HTR-8/SVneo (cell line): Measurements from ENCODE around the gene PPARGC1A.

Experiments
- DNase-seq: peaks from one replicate; pipeline ENCODE4 v3.0.0; 2011; ENCODE audit warnings: low spot score, mixed read lengths; ENCODE audit not compliant: insufficient read length
- FAIRE-seq: peaks from 2 replicates; lab custom pipeline; 2011; peaks lifted over from hg19 to GRCh38; lab: Jason Lieb, UNC

PPARGC1A gene, protein sequence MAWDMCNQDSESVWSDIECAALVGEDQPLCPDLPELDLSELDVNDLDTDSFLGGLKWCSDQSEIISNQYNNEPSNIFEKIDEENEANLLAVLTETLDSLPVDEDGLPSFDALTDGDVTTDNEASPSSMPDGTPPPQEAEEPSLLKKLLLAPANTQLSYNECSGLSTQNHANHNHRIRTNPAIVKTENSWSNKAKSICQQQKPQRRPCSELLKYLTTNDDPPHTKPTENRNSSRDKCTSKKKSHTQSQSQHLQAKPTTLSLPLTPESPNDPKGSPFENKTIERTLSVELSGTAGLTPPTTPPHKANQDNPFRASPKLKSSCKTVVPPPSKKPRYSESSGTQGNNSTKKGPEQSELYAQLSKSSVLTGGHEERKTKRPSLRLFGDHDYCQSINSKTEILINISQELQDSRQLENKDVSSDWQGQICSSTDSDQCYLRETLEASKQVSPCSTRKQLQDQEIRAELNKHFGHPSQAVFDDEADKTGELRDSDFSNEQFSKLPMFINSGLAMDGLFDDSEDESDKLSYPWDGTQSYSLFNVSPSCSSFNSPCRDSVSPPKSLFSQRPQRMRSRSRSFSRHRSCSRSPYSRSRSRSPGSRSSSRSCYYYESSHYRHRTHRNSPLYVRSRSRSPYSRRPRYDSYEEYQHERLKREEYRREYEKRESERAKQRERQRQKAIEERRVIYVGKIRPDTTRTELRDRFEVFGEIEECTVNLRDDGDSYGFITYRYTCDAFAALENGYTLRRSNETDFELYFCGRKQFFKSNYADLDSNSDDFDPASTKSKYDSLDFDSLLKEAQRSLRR

DNA sequence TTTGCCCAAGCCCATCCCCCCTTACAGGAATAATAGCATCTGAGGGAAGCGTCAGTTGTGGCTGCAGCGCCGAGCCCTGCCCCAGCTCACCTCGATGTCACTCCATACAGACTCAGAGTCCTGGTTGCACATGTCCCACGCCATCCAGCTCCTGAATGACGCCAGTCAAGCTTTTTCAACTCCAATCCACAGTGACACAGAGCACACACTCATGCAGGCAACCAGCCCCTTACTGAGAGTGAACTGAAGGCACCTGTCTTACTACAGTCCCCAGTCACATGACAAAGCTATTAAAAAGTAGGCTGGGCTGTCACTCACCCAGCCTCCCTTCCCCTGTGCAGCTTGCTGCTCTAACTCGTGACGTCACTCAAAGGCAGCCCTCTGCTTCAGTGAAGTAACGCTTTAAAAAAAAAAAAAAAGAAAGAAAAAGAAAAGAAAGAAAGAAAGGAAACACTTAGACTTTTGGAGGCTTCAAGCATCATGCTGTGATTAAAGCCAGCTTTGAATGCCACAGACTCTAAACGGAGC is at the start of gene PPARGC1A:
Gene PPARGC1A (minus strand): TSS at position 234 of the 528 bp plus-strand sequence. CDS start 90 bp downstream, at position 144.
- DNase-seq (no peak), FAIRE-seq (no peak)

- no peak for DNase-seq
- FAIRE-seq, result no peak
Measured at GRCh38 chr4:23938796-23939195, 48.9 kb upstream of the PPARGC1A start.

DNA sequence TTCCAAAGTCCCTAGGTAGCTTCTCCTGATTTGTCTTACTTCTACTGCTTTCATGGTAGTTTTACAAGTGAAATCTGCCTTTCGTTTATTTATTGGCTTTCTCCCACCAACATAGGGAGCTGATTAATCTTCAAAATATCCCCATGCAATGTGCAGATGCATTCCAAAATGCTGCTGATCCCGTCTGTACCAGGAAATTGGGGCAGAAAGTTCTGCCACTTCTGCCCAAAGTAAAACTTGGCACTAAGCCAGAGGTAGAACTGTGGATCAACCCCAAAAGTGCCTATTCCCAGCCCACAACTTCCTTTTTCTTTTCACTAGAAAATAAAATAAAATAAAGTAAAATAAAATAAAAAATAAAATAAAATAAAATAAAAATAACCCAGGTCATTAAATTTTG is 47.3 kb upstream of the PPARGC1A start:
- FAIRE-seq, result no peak
- DNase-seq, result no peak

GRCh38 chr4:23934915-23935314 is 45.1 kb upstream of the PPARGC1A start:
- FAIRE-seq, result no peak
- DNase-seq, result peak; percentile 21

GRCh38 chr4:23934223-23934622 is 44.4 kb upstream of the PPARGC1A start:
- no peak for DNase-seq
- no peak for FAIRE-seq

GRCh38 chr4:23932901-23933308 is 43.1 kb upstream of the PPARGC1A start:
- FAIRE-seq (no peak), DNase-seq (no peak)

DNA sequence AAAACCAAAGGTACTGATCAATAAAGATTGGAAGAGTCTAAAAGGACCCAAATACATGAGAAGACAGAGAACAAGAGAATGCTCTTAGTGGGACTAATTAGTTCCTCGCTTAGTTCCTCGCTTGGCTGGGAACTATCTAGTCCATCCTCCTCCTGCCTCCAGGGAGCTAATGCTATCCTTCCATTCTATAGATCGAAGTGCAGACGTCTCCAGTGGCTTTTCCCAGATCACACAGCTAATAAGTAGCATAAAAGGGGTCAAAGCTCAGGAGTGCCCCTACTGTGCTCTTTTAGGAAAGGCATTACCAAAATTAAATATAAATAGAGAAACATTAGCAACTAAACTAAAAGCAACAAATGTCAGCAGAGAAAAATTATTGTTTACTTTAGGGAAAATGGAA is 42.3 kb upstream of the PPARGC1A start:
- no peak for FAIRE-seq

GRCh38 chr4:23931489-23931830 is 41.6 kb upstream of the PPARGC1A start:
- no peak for DNase-seq
- no peak for FAIRE-seq

More for the DNA sequence above, 42.3 kb upstream of the PPARGC1A start:
- DNase-seq, result no peak

- FAIRE-seq (no peak), DNase-seq (no peak)
Measured at GRCh38 chr4:23930750-23931488, 41.1 kb upstream of the PPARGC1A start.

DNA sequence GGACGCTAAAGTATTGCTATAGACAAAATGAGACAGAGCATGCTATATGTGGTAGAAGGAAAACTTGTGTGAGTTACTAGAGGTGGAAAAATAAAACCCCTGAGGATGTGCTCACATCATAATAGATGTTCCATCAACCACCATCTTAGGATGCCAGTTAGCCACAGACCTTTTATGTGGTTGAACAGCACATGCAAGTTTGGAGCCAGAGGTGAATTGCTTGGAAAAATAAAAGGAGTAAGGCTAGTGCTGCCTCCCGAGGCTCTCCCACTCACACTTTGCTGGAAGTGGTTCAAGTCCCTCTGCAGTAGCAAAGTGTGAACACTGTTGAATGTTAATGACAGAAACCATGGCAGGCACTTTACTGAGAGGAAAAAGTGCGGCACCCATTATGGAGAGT is 39.4 kb upstream of the PPARGC1A start:
- DNase-seq (no peak), FAIRE-seq (no peak)

- DNase-seq (no peak), FAIRE-seq (no peak)
Measured at GRCh38 chr4:23924556-23924955, 34.7 kb upstream of the PPARGC1A start.

DNA sequence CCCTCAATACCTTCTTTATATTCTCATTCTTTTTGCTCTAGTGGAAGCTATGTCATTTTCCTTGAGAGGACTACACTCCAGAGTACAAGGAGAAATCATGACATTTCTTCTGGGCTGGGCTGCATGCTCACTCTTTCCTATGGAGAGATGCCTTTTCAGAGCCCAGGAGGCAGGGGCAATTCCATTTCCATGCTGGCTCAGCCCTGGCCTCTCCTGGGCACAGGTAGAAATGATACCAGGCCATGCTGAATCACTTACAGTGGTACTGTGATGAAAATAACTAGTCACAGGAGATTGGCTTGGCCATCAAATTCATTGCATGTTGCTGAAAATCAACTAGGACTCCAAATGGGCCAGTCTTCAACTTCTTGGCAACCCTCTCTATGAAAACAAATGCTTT is 34.0 kb upstream of the PPARGC1A start:
- DNase-seq (no peak), FAIRE-seq (no peak)

GRCh38 chr4:23923141-23923540 is 33.3 kb upstream of the PPARGC1A start:
- DNase-seq (no peak), FAIRE-seq (no peak)

DNA sequence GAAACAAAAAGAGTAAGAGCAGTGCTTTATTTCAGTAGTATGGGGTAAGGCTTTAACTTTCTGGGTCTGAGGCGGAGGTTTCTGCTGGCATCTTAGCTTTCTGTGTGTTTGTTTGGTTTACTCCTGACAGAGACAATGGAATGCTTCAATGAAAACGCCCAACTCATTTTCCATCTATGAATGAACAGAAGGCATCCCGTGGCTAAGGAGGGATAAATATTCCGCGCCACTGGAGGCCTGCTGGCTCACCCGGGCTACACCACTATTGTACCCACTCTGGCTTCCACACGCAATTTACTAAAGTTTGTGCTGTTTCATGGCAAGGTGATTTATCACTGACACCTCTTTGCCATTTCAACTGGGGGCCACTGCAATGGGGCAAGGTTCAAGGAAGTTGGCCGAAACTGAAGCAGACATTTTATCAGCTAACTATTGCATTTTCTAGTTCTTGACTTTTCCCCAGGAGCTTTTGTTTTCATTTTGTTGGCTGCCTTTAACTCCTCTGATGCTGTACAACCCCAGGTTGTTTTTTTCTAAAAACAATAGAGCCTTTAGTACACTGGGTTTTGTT is 32.8 kb upstream of the PPARGC1A start:
- FAIRE-seq (no peak), DNase-seq (no peak)

GRCh38 chr4:23922013-23922412 is 32.2 kb upstream of the PPARGC1A start:
- no peak for FAIRE-seq
- DNase-seq, result no peak

- FAIRE-seq (no peak), DNase-seq (no peak)
Measured at GRCh38 chr4:23921447-23921845, 31.6 kb upstream of the PPARGC1A start.

DNA sequence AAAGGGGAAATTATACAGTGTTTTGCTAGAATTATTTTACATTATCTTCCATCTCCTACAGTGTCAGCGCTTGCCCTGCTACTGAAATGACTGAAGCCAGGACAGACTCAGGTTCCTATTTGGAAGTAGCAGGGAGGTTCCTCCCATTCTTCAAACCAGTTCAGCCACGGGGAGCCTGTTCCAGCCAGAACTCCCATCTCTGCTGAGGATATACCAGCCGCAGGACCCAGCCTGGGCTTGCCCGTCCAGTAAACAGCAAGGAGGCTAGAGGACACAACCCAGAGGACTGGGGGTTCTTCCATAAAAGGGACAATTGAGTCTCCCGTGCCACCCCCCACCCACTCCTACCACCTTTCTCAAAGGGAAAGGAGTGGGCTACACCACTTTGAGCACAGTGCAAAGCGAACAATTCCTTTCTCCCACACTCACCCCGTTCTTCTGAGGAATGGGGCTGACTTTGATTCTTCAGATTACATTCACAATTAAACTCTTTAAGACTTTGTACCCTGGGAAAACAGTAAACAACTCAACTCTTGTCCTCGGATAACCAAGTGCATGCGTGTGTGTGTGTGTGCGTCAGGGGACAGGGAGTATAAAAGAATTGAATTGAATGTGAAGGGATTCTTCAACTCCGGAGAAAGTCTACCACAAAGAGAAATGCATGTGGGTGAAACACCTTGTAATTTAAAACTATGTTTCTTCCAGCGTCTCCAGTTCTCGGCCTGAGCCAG is 31.0 kb upstream of the PPARGC1A start:
- DNase-seq (no peak), FAIRE-seq (no peak)

DNA sequence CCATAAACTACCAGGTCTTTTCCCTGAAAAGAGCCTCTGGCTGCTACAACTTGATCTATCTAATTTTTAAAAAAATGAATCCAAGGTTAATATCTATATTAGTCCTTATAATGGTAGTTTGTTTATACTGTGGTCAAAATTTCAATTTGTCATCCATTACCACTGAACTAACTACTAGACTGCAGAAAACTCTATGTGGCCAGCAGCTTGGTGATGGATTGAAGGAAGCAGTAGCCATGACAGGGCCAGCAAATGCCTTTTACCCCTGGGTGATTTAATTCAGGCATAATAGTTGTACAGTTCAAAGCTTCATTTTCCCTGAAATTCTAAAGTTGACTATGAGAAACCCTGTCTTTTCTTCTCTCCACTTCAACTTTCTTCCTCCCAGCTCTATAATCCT is 30.4 kb upstream of the PPARGC1A start:
- FAIRE-seq (no peak), DNase-seq (no peak)

- DNase-seq, result no peak
- FAIRE-seq, result no peak
Measured at GRCh38 chr4:23916282-23916681, 26.4 kb upstream of the PPARGC1A start.
